CD4-positive, alpha-beta T cell (primary cell): ENCODE data around the gene MAST2. TPM values are rescaled to one million over a fixed set of nuclear protein-coding genes. Genes with fewer than 3 reads are reported as not detected.

Source experiments
- ATAC-seq: fragments of 200-7000 bp; cut with Tn5 transposase; one replicate; pipeline ENCODE4 v1.10.0; 2022; ENCODE audit warnings: mild to moderate bottlenecking; ENCODE audit not compliant: poor library complexity
- CTCF ChIA-PET: fragments of 350-600 bp; sonication (Branson Sonifier 250); formaldehyde crosslinking; loops from one replicate; lab custom pipeline; 2021; ENCODE audit warnings: antibody characterized with exemption, inconsistent platforms; lab: Charles Lee
- POLR2A ChIA-PET: fragments of 350-600 bp; sonication (Branson Sonifier 250); formaldehyde crosslinking; loops from one replicate; lab custom pipeline; 2021; ENCODE audit warnings: antibody characterized with exemption, inconsistent platforms; lab: Charles Lee
- DNase-seq, 14 experiments: peaks; one replicate each; pipeline ENCODE4 v3.0.0-alpha.2; 2013 to 2020; ENCODE audit warnings: mixed read lengths in 2 of 14
- H3K27ac ChIP-seq, 2 donors: one replicate each; pipeline versions ENCODE4 v1.5.1 to v1.7.0; 2013; ENCODE audit warnings: low read length in 2 of 2, low read depth in 1 of 2, mild to moderate bottlenecking in 1 of 2
- H3K27me3 ChIP-seq, 2 experiments: 1 replicate in 1 of 2; 2 replicates in 1 of 2; pipeline versions ENCODE4 v1.6.1 to v1.7.0; 2013; ENCODE audit warnings: low read length in 2 of 2, control low read depth in 1 of 2, mild to moderate bottlenecking in 1 of 2, moderate library complexity in 1 of 2; ENCODE audit not compliant: insufficient read depth in 2 of 2, control insufficient read depth in 1 of 2
- H3K36me3 ChIP-seq: one replicate; pipeline ENCODE4 v1.6.1; 2013; ENCODE audit warnings: low read length, control low read depth; ENCODE audit not compliant: insufficient read depth
- H3K4me1 ChIP-seq: one replicate; pipeline ENCODE4 v1.6.1; 2013; ENCODE audit warnings: low read length, control low read depth; ENCODE audit not compliant: insufficient read depth
- H3K4me3 ChIP-seq: one replicate; pipeline ENCODE4 v1.5.1; 2013; ENCODE audit warnings: mild to moderate bottlenecking, low read length, moderate library complexity
- H3K9me3 ChIP-seq, 2 experiments: 1 replicate in 1 of 2; 2 replicates in 1 of 2; pipeline versions ENCODE4 v1.6.1 to v1.7.0; 2013; ENCODE audit warnings: low read length in 2 of 2, mild to moderate bottlenecking in 2 of 2, control low read depth in 1 of 2, moderate library complexity in 1 of 2; ENCODE audit not compliant: control insufficient read depth in 1 of 2, insufficient read depth in 1 of 2
- H3K27ac Mint-ChIP-seq: one replicate; pipeline ENCODE4 v1.8.0; 2020; ENCODE audit warnings: mixed read lengths
- H3K27me3 Mint-ChIP-seq: one replicate; pipeline ENCODE4 v1.8.0; 2021; ENCODE audit warnings: mixed read lengths
- H3K36me3 Mint-ChIP-seq: one replicate; pipeline ENCODE4 v1.8.0; 2021; ENCODE audit warnings: low read depth, mixed read lengths
- H3K4me1 Mint-ChIP-seq: one replicate; pipeline ENCODE4 v1.8.0; 2021; ENCODE audit warnings: low read depth, mixed read lengths
- H3K4me3 Mint-ChIP-seq: one replicate; pipeline ENCODE4 v1.8.0; 2020; ENCODE audit warnings: mild to moderate bottlenecking, mixed read lengths
- H3K9me3 Mint-ChIP-seq: one replicate; pipeline ENCODE4 v1.8.0; 2020; ENCODE audit warnings: mixed read lengths
- CTCF ChIP-seq: fragments of 200-600 bp; IDR thresholded peaks from one replicate; pipeline ENCODE4 v1.8.0; 2022; ENCODE audit warnings: antibody characterized with exemption, mild to moderate bottlenecking
- intact Hi-C, 2 experiments: fragments of 100-400 bp; cut with DNase I in 1 of 2; cut with micrococcal nuclease in 1 of 2; formaldehyde crosslinking; loops; one replicate each; pipeline versions ENCODE4 v1.15.1 to v1.9.0; 2023 to 2025; cut with DNase I, micrococcal nuclease
- total RNA-seq, 174 experiments: library from RNA in 2 of 174; stranded (reverse) in 2 of 174; gene quantifications; one replicate each; pipeline ENCODE4 v1.2.3 and lab custom pipeline; 2021 to 2026

Gene MAST2
- total RNA-seq, 2 experiments from 2014 or later = 5.7 to 6.5 TPM

GRCh38 chr1:45906883-45907282, 103.5 kb downstream of the MAST2 start:
- H3K4me1 Mint-ChIP-seq = no peaks in the 10 kb centered on the region
- Histone ChIP-seq H3K27me3 (no peaks in the 10 kb centered on the region), H3K27ac (no peak overlapping the region), H3K4me3 (no peak overlapping the region), H3K36me3 (no peaks in the 10 kb centered on the region), H3K9me3 (no peaks in the 10 kb centered on the region), H3K4me1 (no peaks in the 10 kb centered on the region)
- ATAC-seq = no peak
- DNase-seq = no peak
- TF ChIP-seq CTCF = no peak
- ChIA-PET POLR2A (no interaction called here), CTCF (no interaction called here)
- H3K4me3 Mint-ChIP-seq = no peak overlapping the region
- no peaks in the 10 kb centered on the region for H3K9me3 Mint-ChIP-seq
- no peak overlapping the region for H3K27ac Mint-ChIP-seq
- no peaks in the 10 kb centered on the region for H3K27me3 Mint-ChIP-seq
- no peaks in the 10 kb centered on the region for H3K36me3 Mint-ChIP-seq
- intact Hi-C loops = no loop called here

DNA sequence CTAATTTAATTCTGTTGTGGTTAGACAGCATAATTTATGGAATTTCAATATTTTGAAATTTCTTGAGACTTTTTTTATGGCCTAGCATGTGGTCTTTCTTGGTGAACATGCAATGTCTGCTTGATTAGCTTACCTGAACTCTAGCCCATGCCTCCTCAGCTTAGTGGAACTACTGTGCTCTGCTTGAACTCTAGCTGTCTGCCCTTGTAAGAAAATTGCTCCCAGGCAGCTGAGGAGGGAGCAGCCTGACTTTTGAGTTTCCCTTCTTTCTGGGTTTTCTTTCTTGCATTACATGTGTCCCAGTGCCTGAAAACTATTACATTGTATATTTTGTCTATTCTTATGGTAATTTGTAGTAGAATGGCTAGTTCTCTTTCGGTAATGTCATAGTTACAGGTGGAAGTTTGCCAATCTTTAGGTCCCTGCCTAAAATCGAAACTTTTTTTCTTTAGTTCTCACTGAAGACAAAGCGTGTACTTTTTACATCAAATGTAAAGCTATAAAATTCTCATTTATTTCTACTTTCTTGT, 105.3 kb downstream of the MAST2 start:
- TF ChIP-seq CTCF = no peak
- H3K27ac ChIP-seq = no peak overlapping the region
- no peaks in the 10 kb centered on the region for H3K4me1 Mint-ChIP-seq
- no peak for DNase-seq
- intact Hi-C loops = no loop called here
- H3K36me3 Mint-ChIP-seq = no peaks in the 10 kb centered on the region
- H3K4me3 ChIP-seq = no peak overlapping the region
- H3K27me3 ChIP-seq = no peaks in the 10 kb centered on the region
- H3K4me3 Mint-ChIP-seq = no peak overlapping the region
- no peaks in the 10 kb centered on the region for H3K36me3 ChIP-seq
- no peaks in the 10 kb centered on the region for H3K9me3 Mint-ChIP-seq
- CTCF ChIA-PET = no interaction called here
- ATAC-seq = no peak
- no peak overlapping the region for H3K27ac Mint-ChIP-seq
- no peaks in the 10 kb centered on the region for H3K4me1 ChIP-seq
- no peaks in the 10 kb centered on the region for H3K9me3 ChIP-seq
- POLR2A ChIA-PET = no interaction called here
- no peaks in the 10 kb centered on the region for H3K27me3 Mint-ChIP-seq

- Histone ChIP-seq H3K27ac (no peak overlapping the region), H3K27me3 (no peaks in the 10 kb centered on the region), H3K4me3 (no peak overlapping the region), H3K36me3 (no peaks in the 10 kb centered on the region), H3K4me1 (no peaks in the 10 kb centered on the region), H3K9me3 (no peaks in the 10 kb centered on the region)
- H3K9me3 Mint-ChIP-seq = no peaks in the 10 kb centered on the region
- POLR2A ChIA-PET = no interaction called here
- ATAC-seq (no peak), DNase-seq (no peak)
- H3K36me3 Mint-ChIP-seq = no peaks in the 10 kb centered on the region
- intact Hi-C loops = no loop called here
- no peak overlapping the region for H3K4me3 Mint-ChIP-seq
- CTCF ChIA-PET = no interaction called here
- H3K4me1 Mint-ChIP-seq = no peaks in the 10 kb centered on the region
- no peaks in the 10 kb centered on the region for H3K27me3 Mint-ChIP-seq
- no peak overlapping the region for H3K27ac Mint-ChIP-seq
- TF ChIP-seq CTCF = no peak
Measured at GRCh38 chr1:45911634-45912033, 108.2 kb downstream of the MAST2 start.
